K562 (cell line): ENCODE results near the gene PCCB.

Experiments used
- POLR2AphosphoS2 ChIP-seq: IDR thresholded peaks from 2 replicates; pipeline ENCODE4 v1.6.1; 2012; ENCODE audit warnings: low read length, improper control_type of control experiment
- USF2 ChIP-seq: sonication (generic); formaldehyde crosslinking; IDR thresholded peaks from 2 replicates; pipeline ENCODE4 v1.5.0; 2020; ENCODE audit warnings: missing genetic modification reagents
- ZNF274 ChIP-seq: IDR thresholded peaks from 2 replicates; pipeline ENCODE4 v1.6.1; 2011; ENCODE audit warnings: low read depth, mild to moderate bottlenecking, low read length, moderate library complexity, borderline replicate concordance
- ZNF764 ChIP-seq: fragments of 250-450 bp; sonication (Bioruptor Pico); IDR thresholded peaks from 2 replicates; pipeline ENCODE4 v1.4.0; 2020; ENCODE audit warnings: low read depth, mild to moderate bottlenecking, moderate library complexity

GRCh38 chr3:136332776-136333175 lies 82.6 kb downstream of the PCCB start:
- TF ChIP-seq ZNF764 (CRISPR knock-in tag), result no peak
- no peak for TF ChIP-seq POLR2AphosphoS2
- no peak for TF ChIP-seq ZNF274
- no peak for TF ChIP-seq USF2 (CRISPR knock-in tag)
